ENCODE results near the gene ARHGAP33.

ARHGAP33 gene

DNA sequence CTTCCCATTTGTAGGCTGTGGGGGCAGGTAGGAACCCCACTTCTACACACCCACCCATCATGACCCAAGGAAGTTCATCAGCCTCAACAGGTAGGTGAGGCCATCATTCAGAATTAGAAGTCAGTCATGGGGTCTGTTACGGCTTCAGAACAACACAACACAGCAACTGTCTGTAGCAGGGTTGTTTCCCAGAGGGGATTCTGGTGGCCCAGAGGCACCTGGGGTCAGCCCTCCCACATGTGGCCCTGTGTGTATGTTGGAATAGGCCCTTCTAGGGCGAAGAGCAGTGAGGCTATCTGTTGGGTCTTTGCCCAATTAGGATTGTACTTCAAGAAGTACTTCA is 36.5 kb upstream of the ARHGAP33 start:
- H3K27me3 ChIP-seq (replicated peaks), result no peaks in the 10 kb centered on the region
- no peak overlapping the region for H3K27ac ChIP-seq
- no peak for DNase-seq
- H3K4me3 ChIP-seq (ENCODE audit: low read depth, low read length), result no peak overlapping the region
- in situ Hi-C loops (cut with HindIII; ENCODE audit: low pct_ligation_motif_present, low sequenced_read_pairs), result no loop called here
- peaks cover 32% of the 10 kb centered on the region for H3K36me3 ChIP-seq (replicated peaks)
- TF ChIP-seq, protein P1, sequence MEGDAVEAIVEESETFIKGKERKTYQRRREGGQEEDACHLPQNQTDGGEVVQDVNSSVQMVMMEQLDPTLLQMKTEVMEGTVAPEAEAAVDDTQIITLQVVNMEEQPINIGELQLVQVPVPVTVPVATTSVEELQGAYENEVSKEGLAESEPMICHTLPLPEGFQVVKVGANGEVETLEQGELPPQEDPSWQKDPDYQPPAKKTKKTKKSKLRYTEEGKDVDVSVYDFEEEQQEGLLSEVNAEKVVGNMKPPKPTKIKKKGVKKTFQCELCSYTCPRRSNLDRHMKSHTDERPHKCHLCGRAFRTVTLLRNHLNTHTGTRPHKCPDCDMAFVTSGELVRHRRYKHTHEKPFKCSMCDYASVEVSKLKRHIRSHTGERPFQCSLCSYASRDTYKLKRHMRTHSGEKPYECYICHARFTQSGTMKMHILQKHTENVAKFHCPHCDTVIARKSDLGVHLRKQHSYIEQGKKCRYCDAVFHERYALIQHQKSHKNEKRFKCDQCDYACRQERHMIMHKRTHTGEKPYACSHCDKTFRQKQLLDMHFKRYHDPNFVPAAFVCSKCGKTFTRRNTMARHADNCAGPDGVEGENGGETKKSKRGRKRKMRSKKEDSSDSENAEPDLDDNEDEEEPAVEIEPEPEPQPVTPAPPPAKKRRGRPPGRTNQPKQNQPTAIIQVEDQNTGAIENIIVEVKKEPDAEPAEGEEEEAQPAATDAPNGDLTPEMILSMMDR (IDR thresholded peaks at IDR 0.05; ENCODE audit: low read depth, low read length, missing control alignments), result no peak

- Histone ChIP-seq H3K27me3 (replicated peaks) (no peaks in the 10 kb centered on the region), H3K36me3 (replicated peaks) (peaks cover 25% of the 10 kb centered on the region), H3K27ac (no peak overlapping the region), H3K4me3 (ENCODE audit: low read depth, low read length) (peak overlapping the region; percentile 68)
- no peak for DNase-seq
- TF ChIP-seq, protein P1 (IDR thresholded peaks at IDR 0.05; ENCODE audit: low read depth, low read length, missing control alignments), result no peak
- in situ Hi-C loops (cut with HindIII; ENCODE audit: low pct_ligation_motif_present, low sequenced_read_pairs), result no loop called here
Measured at GRCh38 chr19:35739275-35740107, 35.9 kb upstream of the ARHGAP33 start.

GRCh38 chr19:35740108-35740422 is 35.3 kb upstream of the ARHGAP33 start:
- in situ Hi-C loops (cut with HindIII; ENCODE audit: low pct_ligation_motif_present, low sequenced_read_pairs), result no loop called here
- no peak for DNase-seq
- Histone ChIP-seq H3K27ac (no peak overlapping the region), H3K27me3 (replicated peaks) (no peaks in the 10 kb centered on the region), H3K36me3 (replicated peaks) (peaks cover 20% of the 10 kb centered on the region), H3K4me3 (ENCODE audit: low read depth, low read length) (peak overlapping the region; percentile 68)
- TF ChIP-seq, protein P1 (IDR thresholded peaks at IDR 0.05; ENCODE audit: low read depth, low read length, missing control alignments), result no peak

DNA sequence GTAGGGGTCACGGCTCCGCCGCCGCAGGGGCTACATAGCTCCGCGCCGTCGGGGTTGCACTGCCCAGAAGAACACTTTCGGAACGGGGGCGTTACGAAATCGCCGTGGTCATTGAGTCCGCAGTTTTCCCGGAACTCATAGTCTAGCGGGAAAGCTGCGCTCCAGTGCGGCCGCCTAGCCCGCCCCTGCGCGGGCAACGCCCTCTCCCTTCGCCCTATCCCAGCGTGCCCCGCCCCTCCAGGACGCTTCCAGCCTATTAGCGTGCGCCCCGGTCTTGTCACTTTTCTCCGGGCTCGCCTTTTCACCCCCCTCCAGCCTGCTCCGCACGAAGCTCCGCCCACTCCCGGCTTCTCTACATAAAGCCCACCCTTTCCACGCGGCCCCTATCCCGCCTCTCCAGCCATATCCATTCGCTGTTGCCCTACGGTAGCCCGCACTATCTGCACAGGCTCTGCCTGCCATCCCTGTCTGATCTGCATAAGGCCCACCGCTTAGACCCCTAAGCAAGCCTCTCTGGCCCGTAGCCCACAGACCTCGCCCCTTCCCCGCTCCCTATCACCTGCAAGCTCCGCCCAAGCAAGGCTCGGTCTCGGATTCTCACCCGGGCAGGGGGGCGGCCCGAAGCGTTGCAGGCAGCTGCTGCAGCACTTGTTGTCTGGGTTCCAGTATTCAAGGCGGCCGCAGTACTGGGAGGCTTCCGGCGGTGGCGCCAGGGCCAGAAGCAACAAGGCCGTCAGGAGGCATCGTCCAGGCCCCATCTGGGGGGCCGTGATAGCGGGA is 34.8 kb upstream of the ARHGAP33 start:
- Histone ChIP-seq H3K27ac (peak overlapping the region; percentile 48), H3K27me3 (replicated peaks) (no peaks in the 10 kb centered on the region), H3K4me3 (ENCODE audit: low read depth, low read length) (peak overlapping the region; percentile 68), H3K36me3 (replicated peaks) (peaks cover 19% of the 10 kb centered on the region)
- TF ChIP-seq, protein P1 (IDR thresholded peaks at IDR 0.05; ENCODE audit: low read depth, low read length, missing control alignments), result peak; percentile 41
- DNase-seq, result peak; percentile 97
- in situ Hi-C loops (cut with HindIII; ENCODE audit: low pct_ligation_motif_present, low sequenced_read_pairs), result no loop called here

- Histone ChIP-seq H3K27ac (peak overlapping the region; percentile 48), H3K27me3 (replicated peaks) (no peaks in the 10 kb centered on the region), H3K36me3 (replicated peaks) (peaks cover 19% of the 10 kb centered on the region), H3K4me3 (ENCODE audit: low read depth, low read length) (peak overlapping the region; percentile 68)
- TF ChIP-seq, protein P1 (IDR thresholded peaks at IDR 0.05; ENCODE audit: low read depth, low read length, missing control alignments), result no peak
- in situ Hi-C loops (cut with HindIII; ENCODE audit: low pct_ligation_motif_present, low sequenced_read_pairs), result no loop called here
- no peak for DNase-seq
Measured at GRCh38 chr19:35741203-35741515, 34.2 kb upstream of the ARHGAP33 start.
